ENCODE measurements around the gene EMP1.

DNA sequence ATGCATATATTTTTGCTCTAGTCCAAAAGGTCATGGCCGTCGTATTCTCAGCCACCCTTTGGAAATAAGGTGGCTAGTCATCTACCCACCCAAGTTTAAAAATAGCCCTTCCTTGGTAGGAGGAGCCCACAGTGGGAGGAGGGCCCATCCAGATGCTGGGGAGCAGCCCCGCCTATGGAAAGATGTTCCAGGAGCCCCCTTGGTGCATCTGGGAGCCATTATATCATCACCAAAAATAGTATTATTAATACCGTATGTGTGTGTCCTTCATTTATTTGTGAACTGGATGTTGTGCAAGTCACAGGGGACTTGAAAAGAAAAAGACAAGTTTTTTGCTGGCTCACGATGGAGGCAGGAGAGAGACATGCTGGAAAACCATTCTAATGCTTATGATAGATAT lies 34.0 kb downstream of the EMP1 start:
- TF ChIP-seq GATA1 (IDR thresholded peaks at IDR 0.05; ENCODE audit: low read depth, low read length) (no peak), POLR2A (IDR thresholded peaks at IDR 0.05; ENCODE audit: low read length) (no peak)

Measured in erythroblast (primary cell).